GM12801 (cell line): ENCODE data around the gene SDR42E1.

ENCODE experiments used
- CTCF ChIP-seq: IDR thresholded peaks from one replicate; pipeline ENCODE4 v1.5.1; 2011; ENCODE audit warnings: control low read depth; ENCODE audit not compliant: insufficient read length; ENCODE audit errors: extremely low read depth

The SDR42E1 gene

GRCh38 chr16:82013139-82013538 is 1.9 kb upstream of the SDR42E1 start:
- no peak for TF ChIP-seq CTCF

GRCh38 chr16:82010649-82011048 is 621 bp downstream of the SDR42E1 start:
- no peak for TF ChIP-seq CTCF

GRCh38 chr16:82008957-82009592 is 2.2 kb downstream of the SDR42E1 start:
- TF ChIP-seq CTCF = no peak

GRCh38 chr16:82007189-82007588 is 4.1 kb downstream of the SDR42E1 start:
- TF ChIP-seq CTCF = no peak

DNA sequence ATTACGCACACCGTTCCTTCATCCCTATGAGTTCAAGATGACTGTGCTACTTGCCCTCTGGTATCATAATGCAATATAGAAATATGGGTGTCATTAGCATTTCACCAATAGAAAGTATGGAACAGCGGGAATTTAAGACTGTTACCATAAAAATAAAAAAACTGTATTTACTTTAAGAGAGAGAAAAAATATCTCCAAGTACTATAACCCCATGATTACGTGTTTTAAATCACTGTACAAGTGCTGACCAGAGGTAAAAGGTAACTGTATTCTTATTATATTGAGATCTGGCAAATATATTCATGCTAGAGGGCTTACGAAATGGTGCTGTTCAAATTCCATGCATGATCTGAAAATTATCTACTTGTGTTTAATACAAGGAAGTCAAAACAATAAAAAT is 5.2 kb downstream of the SDR42E1 start:
- no peak for TF ChIP-seq CTCF

- no peak for TF ChIP-seq CTCF
These were observed 6.0 kb downstream of the SDR42E1 start for GRCh38 chr16:82005027-82005830.

- no peak for TF ChIP-seq CTCF
These were observed 6.7 kb downstream of the SDR42E1 start for GRCh38 chr16:82004601-82005000.
